SK-N-SH treated with all-trans-retinoic acid at 6 μM for 48 hours (cell line): Measurements from ENCODE around the gene GGTLC1.

Experiments
- ATAC-seq: fragments of 200-7000 bp; cut with Tn5 transposase; 3 replicates; pipeline ENCODE4 v1.9.1; 2020; ENCODE audit warnings: mild to moderate bottlenecking, moderate library complexity
- BACH2 ChIP-seq: fragments of 250-450 bp; sonication (Bioruptor Pico); IDR thresholded peaks from 2 replicates; pipeline ENCODE4 v1.9.0; 2021; ENCODE audit warnings: mild to moderate bottlenecking, borderline replicate concordance
- CREB5 ChIP-seq: fragments of 250-450 bp; sonication (Bioruptor Pico); IDR thresholded peaks from 2 replicates; pipeline ENCODE4 v1.5.1; 2020; ENCODE audit warnings: low read depth, mild to moderate bottlenecking, moderate library complexity
- CSDC2 ChIP-seq: fragments of 250-450 bp; sonication (Bioruptor Pico); IDR thresholded peaks from 2 replicates; pipeline ENCODE4 v1.5.0; 2020; ENCODE audit warnings: mild to moderate bottlenecking, moderate library complexity
- CSRNP3 ChIP-seq: fragments of 250-450 bp; sonication (Bioruptor Pico); IDR thresholded peaks from 2 replicates; pipeline ENCODE4 v1.5.1; 2021; ENCODE audit warnings: mild to moderate bottlenecking, moderate library complexity
- ESRRG ChIP-seq: fragments of 250-450 bp; sonication (Bioruptor Pico); IDR thresholded peaks from 2 replicates; pipeline ENCODE4 v1.6.1; 2021; ENCODE audit warnings: mild to moderate bottlenecking
- GLIS3 ChIP-seq: fragments of 250-450 bp; sonication (Bioruptor Pico); IDR thresholded peaks from 2 replicates; pipeline ENCODE4 v1.5.0; 2020; ENCODE audit warnings: mild to moderate bottlenecking, moderate library complexity
- ISL1 ChIP-seq: fragments of 250-450 bp; sonication (Bioruptor Pico); IDR thresholded peaks from 2 replicates; pipeline ENCODE4 v2.1.2; 2022; ENCODE audit warnings: mild to moderate bottlenecking, moderate library complexity
- OSR1 ChIP-seq: fragments of 250-450 bp; sonication (Bioruptor Pico); IDR thresholded peaks from 2 replicates; pipeline ENCODE4 v1.8.0; 2022; ENCODE audit warnings: moderate library complexity, mild to moderate bottlenecking, inconsistent platforms
- POU6F1 ChIP-seq: fragments of 250-450 bp; sonication (Bioruptor Pico); IDR thresholded peaks from 2 replicates; pipeline ENCODE4 v1.8.0; 2021; ENCODE audit warnings: low read depth, mild to moderate bottlenecking, moderate library complexity, borderline replicate concordance
- PPARA ChIP-seq: fragments of 250-450 bp; sonication (Bioruptor Pico); IDR thresholded peaks from 2 replicates; pipeline ENCODE4 v1.5.0; 2020; ENCODE audit warnings: mild to moderate bottlenecking, borderline replicate concordance
- RARB ChIP-seq: fragments of 250-450 bp; sonication (Bioruptor Pico); IDR thresholded peaks from 2 replicates; pipeline ENCODE4 v1.8.0; 2021; ENCODE audit warnings: mild to moderate bottlenecking, moderate library complexity
- SNAI2 ChIP-seq: fragments of 250-450 bp; sonication (Bioruptor Pico); IDR thresholded peaks from 2 replicates; pipeline ENCODE4 v1.5.0; 2020; ENCODE audit warnings: mild to moderate bottlenecking, moderate library complexity
- TCF4 ChIP-seq: fragments of 250-450 bp; sonication (Bioruptor Pico); IDR thresholded peaks from 2 replicates; pipeline ENCODE4 v1.8.0; 2021; ENCODE audit warnings: mild to moderate bottlenecking, moderate library complexity, borderline replicate concordance
- TOX ChIP-seq: fragments of 250-450 bp; sonication (Bioruptor Pico); IDR thresholded peaks from 2 replicates; pipeline ENCODE4 v1.8.0; 2021; ENCODE audit warnings: mild to moderate bottlenecking, moderate library complexity, borderline replicate concordance
- TSHZ2 ChIP-seq: fragments of 250-450 bp; sonication (Bioruptor Pico); IDR thresholded peaks from 2 replicates; pipeline ENCODE4 v1.5.0; 2020; ENCODE audit warnings: mild to moderate bottlenecking, moderate library complexity
- ZC3H10 ChIP-seq: fragments of 250-450 bp; sonication (Bioruptor Pico); IDR thresholded peaks from 2 replicates; pipeline ENCODE4 v1.5.1; 2021; ENCODE audit warnings: mild to moderate bottlenecking, moderate library complexity
- ZFP3 ChIP-seq: fragments of 250-450 bp; sonication (Bioruptor Pico); IDR thresholded peaks from 2 replicates; pipeline ENCODE4 v1.5.0; 2020; ENCODE audit warnings: mild to moderate bottlenecking, moderate library complexity
- ZFP30 ChIP-seq: fragments of 450-650 bp; formaldehyde crosslinking; IDR thresholded peaks from 2 replicates; pipeline ENCODE4 v1.5.0; 2022; ENCODE audit warnings: mild to moderate bottlenecking, moderate library complexity
- ZNF565 ChIP-seq: fragments of 450-650 bp; formaldehyde crosslinking; conservative IDR thresholded peaks from 2 replicates; pipeline ENCODE4 v1.5.0; 2020; ENCODE audit warnings: low read depth, mild to moderate bottlenecking, moderate library complexity
- ZNF70 ChIP-seq: fragments of 450-650 bp; formaldehyde crosslinking; IDR thresholded peaks from 2 replicates; pipeline ENCODE4 v1.5.0; 2020; ENCODE audit warnings: mild to moderate bottlenecking, moderate library complexity
- ZNF8 ChIP-seq: fragments of 450-650 bp; formaldehyde crosslinking; IDR thresholded peaks from 2 replicates; pipeline ENCODE4 v1.5.0; 2020; ENCODE audit warnings: mild to moderate bottlenecking, moderate library complexity

The GGTLC1 gene

GRCh38 chr20:23988561-23988960 lies at the start of gene GGTLC1:
Gene GGTLC1 (minus strand): TSS chr20:23988779. CDS start chr20:23986611, 2,168 bp downstream.
- no peak for TF ChIP-seq ZFP30
- TF ChIP-seq ZNF565: no peak
- no peak for TF ChIP-seq CSDC2 (CRISPR knock-in tag)
- no peak for TF ChIP-seq ZNF70 (CRISPR knock-in tag)
- TF ChIP-seq ZNF8 (CRISPR knock-in tag): no peak
- TF ChIP-seq CSRNP3 (CRISPR knock-in tag): no peak
- no peak for TF ChIP-seq TOX (CRISPR knock-in tag)
- no peak for TF ChIP-seq ISL1
- TF ChIP-seq GLIS3: no peak
- no peak for TF ChIP-seq CREB5 (CRISPR knock-in tag)
- TF ChIP-seq BACH2 (CRISPR knock-in tag): no peak
- TF ChIP-seq SNAI2 (CRISPR knock-in tag): no peak
- no peak for TF ChIP-seq ZC3H10 (CRISPR knock-in tag)
- TF ChIP-seq PPARA (CRISPR knock-in tag): no peak
- no peak for TF ChIP-seq TSHZ2 (CRISPR knock-in tag)
- no peak for TF ChIP-seq POU6F1 (CRISPR knock-in tag)
- no peak for TF ChIP-seq OSR1
- TF ChIP-seq ZFP3 (CRISPR knock-in tag): no peak
- no peak for TF ChIP-seq TCF4 (CRISPR knock-in tag)
- TF ChIP-seq RARB (CRISPR knock-in tag): no peak
- no peak for ATAC-seq

GRCh38 chr20:24034820-24035219 lies 46.2 kb upstream of the GGTLC1 start:
- TF ChIP-seq CSRNP3 (CRISPR knock-in tag) (no peak), ESRRG (CRISPR knock-in tag) (no peak)
- no peak for ATAC-seq

- no peak for ATAC-seq
- TF ChIP-seq ZNF70 (CRISPR knock-in tag) (no peak), SNAI2 (CRISPR knock-in tag) (no peak), ZNF8 (CRISPR knock-in tag) (no peak), ISL1 (no peak), TOX (CRISPR knock-in tag) (no peak), GLIS3 (no peak)
Measured at GRCh38 chr20:24033565-24033964, 45.0 kb upstream of the GGTLC1 start.

- ATAC-seq: no peak
- TF ChIP-seq TSHZ2 (CRISPR knock-in tag) (no peak), ESRRG (CRISPR knock-in tag) (no peak), ISL1 (no peak), ZFP30 (no peak), CREB5 (CRISPR knock-in tag) (no peak), TCF4 (CRISPR knock-in tag) (no peak), OSR1 (no peak)
- TF ChIP-seq, all 23 proteins: peak for 0
Measured at GRCh38 chr20:24033151-24033550, 44.6 kb upstream of the GGTLC1 start.
